GM23338 (cell line): Measurements from ENCODE around the gene IL36A. TPM values are rescaled to one million over a fixed set of nuclear protein-coding genes. Genes with fewer than 3 reads are reported as not detected.

Experiments used
- ATAC-seq: fragments of 200-7000 bp; cut with Tn5 transposase; 3 replicates; pipeline ENCODE4 v1.9.1; 2020
- DNase-seq: peaks from one replicate; pipeline ENCODE4 v3.0.0-alpha.2; 2015; ENCODE audit warnings: low spot score
- H2AFZ ChIP-seq: fragments of 200-600 bp; sonication (generic); 2 replicates; pipeline ENCODE4 v1.8.0; 2016; ENCODE audit warnings: antibody characterized with exemption, mild to moderate bottlenecking, moderate library complexity
- H3F3A ChIP-seq: fragments of 200-600 bp; sonication (generic); replicated peaks from 2 replicates; pipeline ENCODE4 v1.8.0; 2017; ENCODE audit warnings: antibody characterized with exemption, mixed run types, low read depth
- H3K27ac ChIP-seq: fragments of 200-600 bp; sonication (generic); 2 replicates; pipeline ENCODE4 v1.6.1; 2016; ENCODE audit warnings: low read depth
- H3K27me3 ChIP-seq: fragments of 200-600 bp; sonication (generic); 2 replicates; pipeline ENCODE4 v1.8.0; 2016; ENCODE audit warnings: mild to moderate bottlenecking, mixed run types, moderate library complexity; ENCODE audit not compliant: insufficient read depth
- H3K36me3 ChIP-seq: fragments of 200-600 bp; sonication (generic); 2 replicates; pipeline ENCODE4 v1.8.0; 2016; ENCODE audit warnings: mild to moderate bottlenecking; ENCODE audit not compliant: insufficient read depth
- H3K4me1 ChIP-seq: fragments of 200-600 bp; sonication (generic); 2 replicates; pipeline ENCODE4 v1.8.0; 2016; ENCODE audit warnings: mild to moderate bottlenecking, moderate library complexity; ENCODE audit not compliant: insufficient read depth
- H3K4me2 ChIP-seq: fragments of 200-600 bp; sonication (generic); 2 replicates; pipeline ENCODE4 v1.7.1; 2017; ENCODE audit warnings: mixed run types
- H3K4me3 ChIP-seq: fragments of 200-600 bp; sonication (generic); 2 replicates; pipeline ENCODE4 v1.6.1; 2016; ENCODE audit warnings: mixed run types
- H3K79me2 ChIP-seq: fragments of 200-600 bp; sonication (generic); replicated peaks from 2 replicates; pipeline ENCODE4 v1.8.0; 2017; ENCODE audit warnings: mild to moderate bottlenecking; ENCODE audit not compliant: insufficient read depth
- H3K9me2 ChIP-seq: fragments of 200-600 bp; sonication (generic); 2 replicates; pipeline ENCODE4 v1.8.0; 2017; ENCODE audit not compliant: insufficient read depth
- H4K20me1 ChIP-seq: fragments of 200-600 bp; sonication (generic); replicated peaks from 2 replicates; pipeline ENCODE4 v1.8.0; 2017; ENCODE audit warnings: mild to moderate bottlenecking; ENCODE audit not compliant: insufficient read depth
- H3K27ac Mint-ChIP-seq: 2 replicates; pipeline ENCODE4 v1.8.0; 2020; ENCODE audit warnings: inconsistent platforms, mild to moderate bottlenecking, moderate library complexity, mixed read lengths
- H3K27me3 Mint-ChIP-seq: 3 replicates; pipeline ENCODE4 v1.8.0; 2022; ENCODE audit warnings: low read depth, mild to moderate bottlenecking, moderate library complexity, mixed read lengths, inconsistent platforms; ENCODE audit not compliant: insufficient read depth, poor library complexity
- H3K36me3 Mint-ChIP-seq: 3 replicates; pipeline ENCODE4 v1.8.0; 2021; ENCODE audit warnings: low read depth, mild to moderate bottlenecking, inconsistent platforms, moderate library complexity, mixed read lengths
- H3K4me1 Mint-ChIP-seq: 3 replicates; pipeline ENCODE4 v1.8.0; 2020; ENCODE audit warnings: mild to moderate bottlenecking, inconsistent platforms, mixed read lengths
- H3K4me3 Mint-ChIP-seq: 3 replicates; pipeline ENCODE4 v1.8.0; 2021; ENCODE audit warnings: moderate library complexity, mild to moderate bottlenecking, inconsistent platforms, mixed read lengths
- H3K9me3 Mint-ChIP-seq: 3 replicates; pipeline ENCODE4 v1.8.0; 2020; ENCODE audit warnings: moderate library complexity, mild to moderate bottlenecking, inconsistent platforms, mixed read lengths
- CTCF ChIP-seq, 2 experiments: fragments of 200-600 bp in 1 of 2; sonication (generic) in 1 of 2; conservative IDR thresholded peaks; 2 replicates each; pipeline versions ENCODE4 v1.5.1 to v1.6.1; 2016 to 2017; ENCODE audit warnings: antibody characterized with exemption in 2 of 2, low read depth in 2 of 2, mild to moderate bottlenecking in 2 of 2, moderate library complexity in 1 of 2
- ETS1 ChIP-seq: IDR thresholded peaks from 2 replicates; pipeline ENCODE4 v1.6.1; 2016; ENCODE audit warnings: antibody characterized with exemption
- EZH2 ChIP-seq: fragments of 200-600 bp; sonication (generic); IDR thresholded peaks from one replicate; pipeline ENCODE4 v1.8.0; 2017; ENCODE audit warnings: antibody characterized with exemption, mild to moderate bottlenecking, low read depth; ENCODE audit not compliant: unreplicated experiment
- EZH2phosphoT487 ChIP-seq: fragments of 200-600 bp; sonication (generic); IDR thresholded peaks from one replicate; pipeline ENCODE4 v1.8.1; 2018; ENCODE audit warnings: antibody characterized with exemption; ENCODE audit not compliant: unreplicated experiment
- NANOG ChIP-seq: IDR thresholded peaks from 2 replicates; pipeline ENCODE4 v1.6.1; 2016; ENCODE audit warnings: antibody characterized with exemption, borderline replicate concordance
- POLR2AphosphoS5 ChIP-seq: IDR thresholded peaks from 2 replicates; pipeline ENCODE4 v1.6.1; 2016; ENCODE audit warnings: antibody characterized with exemption, low read depth
- STAT1 ChIP-seq: IDR thresholded peaks from one replicate; pipeline ENCODE4 v1.6.1; 2016; ENCODE audit warnings: antibody characterized with exemption; ENCODE audit not compliant: unreplicated experiment
- ZNF114 ChIP-seq: fragments of 250-450 bp; sonication (Bioruptor Pico); IDR thresholded peaks from 2 replicates; pipeline ENCODE4 v1.5.0; 2020; ENCODE audit warnings: mild to moderate bottlenecking, moderate library complexity
- ZNF331 ChIP-seq: fragments of 250-450 bp; sonication (Bioruptor Pico); IDR thresholded peaks from 2 replicates; pipeline ENCODE4 v1.5.0; 2020; ENCODE audit warnings: low read depth, mild to moderate bottlenecking, moderate library complexity
- ZNF462 ChIP-seq: fragments of 250-450 bp; sonication (Bioruptor Pico); IDR thresholded peaks from 2 replicates; pipeline ENCODE4 v1.5.0; 2020; ENCODE audit warnings: mild to moderate bottlenecking, moderate library complexity
- polyA plus RNA-seq: library from polyadenylated mRNA; unstranded; fragments of >200 nt; fragmentation: Nextera tagmentation; extraction: Ambion mirVana; gene quantifications from 2 replicates; pipeline ENCODE4 v1.2.1, GENCODE V29; 2016
- total RNA-seq: library from RNA; depleted of rRNA; stranded (reverse); fragments of >200 nt; shearing (Covaris generic); gene quantifications from 2 replicates; pipeline ENCODE4 v1.2.3, GENCODE V29; 2014

IL36A gene
- total and polyA plus RNA-seq, 2 experiments from 2014 or later: not detected

- TF ChIP-seq CTCF (conservative IDR thresholded peaks at IDR 0.05; ENCODE audit: low read depth in 2 of 2): no peak
Observed at GRCh38 chr2:113007250-113007649, 2.0 kb downstream of the IL36A start (continued).

- Histone ChIP-seq H3K79me2 (no peaks in the 10 kb centered on the region), H2AFZ (no peak overlapping the region), H3K4me1 (no peaks in the 10 kb centered on the region), H3K4me2 (no peak overlapping the region), H4K20me1 (no peaks in the 10 kb centered on the region), H3K27me3 (no peaks in the 10 kb centered on the region), H3K36me3 (no peaks in the 10 kb centered on the region), H3F3A (no peaks in the 10 kb centered on the region), H3K4me3 (no peak overlapping the region), H3K27ac (no peak overlapping the region), H3K9me2 (0 out of 2 replicates have a peak, but pooled peaks cover 4% of the 10 kb centered on the region)
- no peaks in the 10 kb centered on the region for H3K27me3 Mint-ChIP-seq
- no peak for DNase-seq
- no peak overlapping the region for H3K27ac Mint-ChIP-seq
- H3K36me3 Mint-ChIP-seq: no peaks in the 10 kb centered on the region
- no peaks in the 10 kb centered on the region; the same call in 2 of the 3 replicates for H3K9me3 Mint-ChIP-seq
- no peak for ATAC-seq
- H3K4me1 Mint-ChIP-seq: no peaks in the 10 kb centered on the region
- H3K4me3 Mint-ChIP-seq: no peak overlapping the region
- no peak for TF ChIP-seq EZH2
- no peak for TF ChIP-seq ZNF462 (CRISPR knock-in tag)
- no peak for TF ChIP-seq STAT1
- no peak for TF ChIP-seq ZNF114 (CRISPR knock-in tag)
- TF ChIP-seq NANOG: no peak
- TF ChIP-seq ETS1: no peak
- TF ChIP-seq POLR2AphosphoS5: no peak
- TF ChIP-seq ZNF331 (CRISPR knock-in tag): no peak
- no peak for TF ChIP-seq EZH2phosphoT487
- TF ChIP-seq CTCF (conservative IDR thresholded peaks at IDR 0.05; ENCODE audit: low read depth in 2 of 2): no peak
Observed at GRCh38 chr2:113009622-113010021, 4.4 kb downstream of the IL36A start.
